Caco-2 (cell line): ENCODE data around the gene FAM9A. TPM values are rescaled to one million over a fixed set of nuclear protein-coding genes. Genes with fewer than 3 reads are reported as not detected.

ENCODE experiments used
- BruUV-seq: library from RNA; stranded (reverse); fragments of 400-500 nt; replicated peaks from 2 replicates; lab custom pipeline; 2021; lab: Mats Ljungman, UMichigan
- CTCF ChIA-PET: fragments of 300-600 bp; sonication (Branson Sonifier 250); formaldehyde crosslinking; loops from one replicate; lab custom pipeline; 2022; ENCODE audit warnings: antibody characterized with exemption; lab: Charles Lee
- POLR2A ChIA-PET: fragments of 300-600 bp; sonication (Branson Sonifier 250); formaldehyde crosslinking; loops from one replicate; lab custom pipeline; 2022; ENCODE audit warnings: antibody characterized with exemption; lab: Charles Lee
- DNase-seq, 2 experiments: peaks; one replicate each; pipeline versions ENCODE4 v3.0.0 to v3.0.0-alpha.2; 2020 to 2022
- H3K27me3 ChIP-seq: replicated peaks from 2 replicates; pipeline ENCODE4 v1.6.0; 2011; ENCODE audit warnings: low read length; ENCODE audit not compliant: control insufficient read depth, insufficient read depth
- H3K36me3 ChIP-seq: 2 replicates; pipeline ENCODE4 v1.5.1; 2011; ENCODE audit warnings: low read length; ENCODE audit not compliant: control insufficient read depth, insufficient read depth
- H3K4me1 ChIP-seq: fragments of 250-450 bp; sonication (Bioruptor Pico); 2 replicates; pipeline ENCODE4 v1.5.1; 2020; ENCODE audit warnings: mild to moderate bottlenecking
- H3K4me3 ChIP-seq: 2 replicates; pipeline ENCODE4 v1.5.1; 2011; ENCODE audit warnings: low read depth, mild to moderate bottlenecking, control low read depth, low read length
- H3K9me3 ChIP-seq: fragments of 250-450 bp; sonication (Bioruptor Pico); 2 replicates; pipeline ENCODE4 v1.5.1; 2020; ENCODE audit warnings: mild to moderate bottlenecking, moderate library complexity
- H3K27ac Mint-ChIP-seq: one replicate; pipeline ENCODE4 v1.8.0; 2022; ENCODE audit warnings: mixed read lengths; ENCODE audit not compliant: unreplicated experiment
- H3K27me3 Mint-ChIP-seq: one replicate; pipeline ENCODE4 v1.8.0; 2022; ENCODE audit warnings: mixed read lengths; ENCODE audit not compliant: insufficient read depth, unreplicated experiment
- H3K36me3 Mint-ChIP-seq: one replicate; pipeline ENCODE4 v1.8.0; 2022; ENCODE audit warnings: mild to moderate bottlenecking, mixed read lengths; ENCODE audit not compliant: insufficient read depth, unreplicated experiment
- H3K4me1 Mint-ChIP-seq: one replicate; pipeline ENCODE4 v1.8.0; 2022; ENCODE audit warnings: low read depth, mixed read lengths; ENCODE audit not compliant: unreplicated experiment
- H3K4me3 Mint-ChIP-seq: one replicate; pipeline ENCODE4 v1.8.0; 2022; ENCODE audit warnings: mild to moderate bottlenecking, moderate library complexity, mixed read lengths; ENCODE audit not compliant: unreplicated experiment
- H3K9me3 Mint-ChIP-seq: one replicate; pipeline ENCODE4 v1.8.0; 2022; ENCODE audit warnings: mixed read lengths; ENCODE audit not compliant: unreplicated experiment
- CTCF ChIP-seq, 2 experiments: fragments of 200-600 bp in 1 of 2; IDR thresholded peaks; 1 replicate in 1 of 2; 2 replicates in 1 of 2; pipeline versions ENCODE4 v1.5.1 to v1.8.0; 2011 to 2022; ENCODE audit warnings: antibody characterized with exemption in 1 of 2, control low read depth in 1 of 2, inconsistent platforms in 1 of 2, low read depth in 1 of 2, low read length in 1 of 2, mild to moderate bottlenecking in 1 of 2, moderate library complexity in 1 of 2; ENCODE audit not compliant: insufficient read depth in 1 of 2, severe bottlenecking in 1 of 2, unreplicated experiment in 1 of 2
- intact Hi-C: fragments of 100-400 bp; cut with micrococcal nuclease; formaldehyde crosslinking; loops from one replicate; pipeline ENCODE4 v1.10.0; 2022; ENCODE audit not compliant: unreplicated experiment
- total RNA-seq: library from RNA; stranded (reverse); gene quantifications from 2 replicates; pipeline ENCODE4 v1.2.3, GENCODE V29; 2022

Gene FAM9A
- total RNA-seq, 1 experiment from 2014 or later: not detected

- DNase-seq: no peak
- intact Hi-C loops: loop anchor here (10.0 kb wide), 1 partner anchor 617 kb away; the partner anchor contains the start of gene TBL1X
- Mint-ChIP-seq H3K27ac (no peak overlapping the region), H3K4me1 (peaks cover 20% of the 10 kb centered on the region), H3K4me3 (peak overlapping the region; percentile 34), H3K27me3 (no peaks in the 10 kb centered on the region), H3K9me3 (no peaks in the 10 kb centered on the region), H3K36me3 (peaks cover 16% of the 10 kb centered on the region)
- BruUV-seq: no TSS peak
- Histone ChIP-seq H3K4me1 (peaks cover 37% of the 10 kb centered on the region), H3K4me3 (no peak overlapping the region), H3K27me3 (no peaks in the 10 kb centered on the region), H3K9me3 (no peaks in the 10 kb centered on the region), H3K36me3 (no peaks in the 10 kb centered on the region)
- ChIA-PET POLR2A (no interaction called here), CTCF (no interaction called here)
- TF ChIP-seq CTCF (IDR thresholded peaks at IDR 0.05; ENCODE audit: insufficient read depth in 1 of 2, low read depth in 1 of 2, low read length in 1 of 2, severe bottlenecking in 1 of 2, unreplicated experiment in 1 of 2): no peak
Observed at GRCh38 chrX:8847360-8847759, 46.2 kb upstream of the FAM9A start.

GRCh38 chrX:8846266-8846665 is 45.1 kb upstream of the FAM9A start:
- TF ChIP-seq CTCF (IDR thresholded peaks at IDR 0.05; ENCODE audit: insufficient read depth in 1 of 2, low read depth in 1 of 2, low read length in 1 of 2, severe bottlenecking in 1 of 2, unreplicated experiment in 1 of 2): no peak
- H3K36me3 Mint-ChIP-seq: peaks cover 16% of the 10 kb centered on the region
- POLR2A ChIA-PET: no interaction called here

GRCh38 chrX:8845469-8845868 is 44.3 kb upstream of the FAM9A start:
- POLR2A ChIA-PET: interaction anchor here (0.6 to 0.9 kb wide), 2 partner anchors 38 to 96 kb away, joined by 3 read pairs; no protein-coding TSS in a partner anchor
- peaks cover 37% of the 10 kb centered on the region for H3K4me1 ChIP-seq
- DNase-seq: no peak
- intact Hi-C loops: loop anchor here (2.0 to 10.0 kb wide), 2 partner anchors 121 to 619 kb away; partner anchors contain the start of gene TBL1X
- TF ChIP-seq CTCF (IDR thresholded peaks at IDR 0.05; ENCODE audit: insufficient read depth in 1 of 2, low read depth in 1 of 2, low read length in 1 of 2, severe bottlenecking in 1 of 2, unreplicated experiment in 1 of 2): no peak
- H3K4me3 ChIP-seq: peak overlapping the region; percentile 40
- H3K27me3 Mint-ChIP-seq: no peaks in the 10 kb centered on the region
- BruUV-seq: TSS peak; percentile 70
- H3K27me3 ChIP-seq: no peaks in the 10 kb centered on the region
- peak overlapping the region; percentile 77 for H3K4me3 Mint-ChIP-seq
- H3K9me3 Mint-ChIP-seq: no peaks in the 10 kb centered on the region
- peak overlapping the region; percentile 92 for H3K27ac Mint-ChIP-seq
- H3K4me1 Mint-ChIP-seq: peaks cover 20% of the 10 kb centered on the region
- no peaks in the 10 kb centered on the region for H3K36me3 ChIP-seq
- no peaks in the 10 kb centered on the region for H3K9me3 ChIP-seq
- H3K36me3 Mint-ChIP-seq: peaks cover 16% of the 10 kb centered on the region
- CTCF ChIA-PET: no interaction called here

More at GRCh38 chrX:8846266-8846665, 45.1 kb upstream of the FAM9A start:
- CTCF ChIA-PET: no interaction called here
- DNase-seq: no peak
- peaks cover 20% of the 10 kb centered on the region for H3K4me1 Mint-ChIP-seq
- H3K4me3 Mint-ChIP-seq: peak overlapping the region; percentile 77
- no peaks in the 10 kb centered on the region for H3K9me3 Mint-ChIP-seq
- intact Hi-C loops: loop anchor here (10.0 kb wide), 1 partner anchor 619 kb away; the partner anchor contains the start of gene TBL1X
- BruUV-seq: no TSS peak
- Histone ChIP-seq H3K36me3 (no peaks in the 10 kb centered on the region), H3K4me1 (peaks cover 37% of the 10 kb centered on the region), H3K4me3 (peak overlapping the region; percentile 40), H3K9me3 (no peaks in the 10 kb centered on the region), H3K27me3 (no peaks in the 10 kb centered on the region)
- H3K27me3 Mint-ChIP-seq: no peaks in the 10 kb centered on the region
- H3K27ac Mint-ChIP-seq: peak overlapping the region; percentile 92
